ENCODE data around the gene MEMO1. TPM values are rescaled to one million over a fixed set of nuclear protein-coding genes. Genes with fewer than 3 reads are reported as not detected.
"Not testable (repeated sequence)": the region's sequence is repeated elsewhere in the genome, so short reads cannot be mapped to it uniquely, and the experiment has no call there.

Gene MEMO1
- total RNA-seq = 10 to 100 TPM; 20.9 to 26.1 TPM

GRCh38 chr2:32010670-32011484 is at the start of gene MEMO1:
Gene MEMO1 (minus strand): TSS chr2:32011008. CDS start chr2:32010247, 761 bp downstream.
- Histone ChIP-seq H3K4me1 (peaks cover 0 to 22% of the 10 kb centered on the region in 2 donors), H3K9me3 (no peaks in the 10 kb centered on the region), H3K36me3 (no peaks in the 10 kb centered on the region), H3K27me3 (no peaks in the 10 kb centered on the region), H3K27ac (peak within 1 kb of the TSS; percentile 89 to 93), H3K4me3 (peak within 1 kb of the TSS; percentile 73 to 92)
- DNase-seq (ENCODE audit: low spot score) = peak; percentile 91
- TF ChIP-seq CTCF (IDR thresholded peaks at IDR 0.05) = no peak

- DNase-seq (ENCODE audit: low spot score) = no peak
- Histone ChIP-seq H3K4me3 (no peak overlapping the region), H3K27me3 (no peaks in the 10 kb centered on the region), H3K36me3 (no peaks in the 10 kb centered on the region), H3K4me1 (peaks cover 0 to 11% of the 10 kb centered on the region in 2 donors), H3K9me3 (no peaks in the 10 kb centered on the region), H3K27ac (no peak overlapping the region)
- no peak for TF ChIP-seq CTCF (IDR thresholded peaks at IDR 0.05)
These were observed 49.5 kb upstream of the MEMO1 start for GRCh38 chr2:32060266-32060665.

- Histone ChIP-seq H3K36me3 (no peaks in the 10 kb centered on the region), H3K4me3 (no peak overlapping the region), H3K27me3 (no peaks in the 10 kb centered on the region), H3K27ac (no peak overlapping the region), H3K4me1 (no peaks in the 10 kb centered on the region), H3K9me3 (no peaks in the 10 kb centered on the region)
- DNase-seq (ENCODE audit: low spot score) = no peak
- TF ChIP-seq CTCF (IDR thresholded peaks at IDR 0.05) = no peak
These were observed 47.3 kb upstream of the MEMO1 start for GRCh38 chr2:32058130-32058529.

GRCh38 chr2:32054583-32054982 is 43.8 kb upstream of the MEMO1 start:
- DNase-seq (ENCODE audit: low spot score); H3K9me3 ChIP-seq; H3K4me1 ChIP-seq; H3K4me3 ChIP-seq; H3K27ac ChIP-seq; H3K27me3 ChIP-seq; H3K36me3 ChIP-seq: not testable (repeated sequence)

GRCh38 chr2:32051836-32052439 is 41.1 kb upstream of the MEMO1 start:
- no peak for DNase-seq (ENCODE audit: low spot score)
- no peak overlapping the region for H3K27ac ChIP-seq
- H3K9me3 ChIP-seq = no peaks in the 10 kb centered on the region
- TF ChIP-seq CTCF (IDR thresholded peaks at IDR 0.05) = no peak
- H3K4me1 ChIP-seq = no peaks in the 10 kb centered on the region
- no peaks in the 10 kb centered on the region for H3K27me3 ChIP-seq
- no peak overlapping the region for H3K4me3 ChIP-seq
- no peaks in the 10 kb centered on the region for H3K36me3 ChIP-seq

- DNase-seq (ENCODE audit: low spot score) = no peak
- Histone ChIP-seq H3K4me3 (no peak overlapping the region), H3K27me3 (no peaks in the 10 kb centered on the region), H3K27ac (no peak overlapping the region), H3K36me3 (no peaks in the 10 kb centered on the region), H3K4me1 (peaks cover 0 to 11% of the 10 kb centered on the region in 2 donors), H3K9me3 (no peaks in the 10 kb centered on the region)
- TF ChIP-seq CTCF (IDR thresholded peaks at IDR 0.05) = no peak
These were observed 32.8 kb upstream of the MEMO1 start for GRCh38 chr2:32043561-32043960.
